Stimulated activated naive CD4-positive, alpha-beta T cell treated with Interleukin-2 at 50 U/mL for 16 hours (primary cell): ENCODE measurements around the gene CD44.

Source experiments
- DNase-seq: peaks from one replicate; lab custom pipeline; 2025; lab: John Stamatoyannopoulos, UW

Gene CD44

DNA sequence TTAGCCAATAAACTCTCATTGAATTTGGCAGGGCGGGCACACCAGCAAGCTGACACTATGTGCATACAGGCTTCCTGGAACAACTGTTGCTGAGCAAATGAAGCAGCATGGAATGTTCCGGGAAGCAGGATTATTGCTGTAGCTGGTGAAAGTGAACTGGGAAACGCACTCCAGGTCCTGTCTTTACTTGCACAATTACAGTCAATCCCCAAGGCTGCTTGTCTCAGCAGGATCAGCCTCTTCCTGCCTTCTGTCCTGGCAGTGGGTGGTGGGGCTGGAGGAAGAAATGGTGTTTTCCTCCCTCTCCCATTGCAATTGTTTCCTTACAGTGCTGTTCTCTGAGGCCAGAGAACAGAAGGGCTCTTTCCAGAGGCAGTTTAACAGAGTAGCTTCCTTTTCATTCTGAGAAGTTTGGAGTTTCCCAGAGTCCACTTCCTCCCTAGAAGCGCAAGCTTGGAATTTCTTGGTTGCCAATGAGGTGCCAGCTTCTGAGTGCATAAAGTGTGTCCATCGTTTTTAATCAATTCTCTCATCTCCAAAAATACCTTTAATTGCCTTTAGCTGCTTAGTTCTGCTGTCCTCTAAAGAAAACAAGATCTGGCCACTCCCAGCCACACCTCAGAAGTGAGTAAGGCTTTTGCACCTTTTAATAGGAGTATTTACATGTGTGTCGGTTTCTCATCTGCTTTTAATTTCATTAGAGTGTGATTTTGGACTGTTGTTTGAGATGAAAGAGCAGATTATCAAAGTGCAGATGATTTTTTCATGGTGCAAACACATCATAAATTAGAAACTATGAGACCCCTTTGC is 19.9 kb downstream of the CD44 start:
- no peak for DNase-seq

DNA sequence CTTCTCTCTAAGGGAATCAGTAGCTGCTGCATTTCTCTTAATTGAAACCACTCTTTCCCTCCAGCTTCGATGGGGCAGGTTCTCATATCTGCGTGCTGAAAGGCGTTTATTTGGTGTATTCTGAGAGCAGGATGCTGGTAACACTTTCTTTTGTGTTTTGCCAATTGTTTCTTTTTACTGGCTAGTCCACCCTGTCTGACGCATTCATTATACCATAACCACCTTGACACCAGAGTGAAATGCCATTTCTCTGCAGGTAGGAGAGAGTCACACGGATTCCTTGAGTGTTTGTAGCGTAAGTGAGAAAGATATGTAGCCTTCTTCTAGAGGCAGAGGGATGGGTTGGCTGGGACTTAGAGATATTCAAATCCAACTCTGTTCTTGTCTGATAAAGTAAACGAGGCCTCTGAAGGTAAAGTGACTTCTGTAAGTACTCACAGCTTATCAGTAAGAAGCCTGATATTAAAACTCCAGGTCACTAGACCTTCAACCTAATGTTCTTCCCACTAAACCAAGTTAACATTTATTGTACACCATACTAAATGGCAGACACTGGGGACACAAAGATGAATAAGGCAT is 21.4 kb downstream of the CD44 start:
- no peak for DNase-seq

DNA sequence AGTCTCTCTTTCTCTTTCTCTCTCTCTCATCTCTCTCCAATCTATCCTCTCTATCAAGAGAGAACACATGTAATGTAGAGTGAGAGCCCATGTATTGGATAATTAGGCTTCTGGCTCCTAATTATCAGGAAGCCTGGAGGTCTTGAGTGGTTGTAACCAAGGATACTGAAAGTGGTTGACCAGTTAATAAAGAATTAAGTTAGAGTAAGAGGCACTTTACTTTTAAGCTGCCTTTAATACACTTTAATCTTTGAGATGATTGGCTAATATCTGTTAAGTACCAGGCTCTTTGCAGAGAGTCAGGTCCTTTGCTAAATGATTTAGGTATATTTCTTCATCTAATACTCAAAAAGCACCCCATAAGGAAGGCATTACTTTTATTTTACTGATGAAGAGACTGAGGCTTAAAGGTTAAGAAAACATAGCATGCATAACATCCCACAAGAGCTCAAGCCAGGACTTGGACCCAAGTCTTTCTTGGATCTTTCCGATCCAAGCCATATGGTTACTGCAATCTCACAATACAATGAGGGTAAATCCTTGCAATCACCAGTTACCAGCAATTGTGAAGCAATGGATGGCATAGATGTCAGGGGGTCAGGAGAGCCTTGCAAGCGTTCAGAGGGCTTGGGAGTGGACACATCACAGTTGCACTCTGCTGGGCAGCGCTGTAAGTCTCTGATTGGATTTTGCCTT is 22.1 kb downstream of the CD44 start:
- no peak for DNase-seq

DNA sequence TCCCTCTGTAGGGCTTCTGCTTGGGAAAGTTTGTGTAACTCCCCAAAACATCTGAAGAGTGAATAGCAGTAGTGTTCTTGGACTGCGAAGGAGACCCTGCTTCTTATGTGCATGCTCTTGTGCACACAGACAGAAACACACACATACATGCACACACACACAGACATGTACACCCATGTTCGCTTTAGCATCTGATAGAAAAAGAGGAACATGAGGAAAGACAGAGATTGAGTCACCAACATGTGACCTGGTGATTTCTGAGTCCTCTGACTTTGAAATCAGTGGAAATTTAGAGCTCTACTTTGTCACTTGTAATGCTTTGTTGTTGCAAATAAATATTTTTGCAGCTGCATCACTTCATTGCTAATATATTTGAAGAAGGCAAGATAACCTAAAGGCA is 23.8 kb downstream of the CD44 start:
- DNase-seq, result no peak

DNA sequence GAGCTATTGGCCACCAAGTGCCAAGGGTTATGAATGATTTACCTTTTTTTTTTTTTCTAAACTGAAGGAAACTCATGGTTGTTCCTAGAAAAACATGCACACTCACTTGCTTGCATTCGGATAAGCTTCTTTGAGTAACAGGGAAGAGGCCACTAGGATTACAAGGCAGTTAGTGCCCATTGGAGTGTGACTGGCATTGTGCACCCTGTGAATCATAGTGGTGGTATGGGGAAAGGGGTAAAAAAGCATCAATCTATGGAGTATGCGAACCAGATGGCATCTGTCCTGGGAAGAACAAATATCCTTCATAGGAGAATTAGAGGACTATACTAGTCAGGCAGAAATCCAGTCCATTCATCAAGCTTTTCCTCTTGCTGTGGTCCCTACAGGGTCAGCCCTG is 24.2 kb downstream of the CD44 start:
- no peak for DNase-seq

DNA sequence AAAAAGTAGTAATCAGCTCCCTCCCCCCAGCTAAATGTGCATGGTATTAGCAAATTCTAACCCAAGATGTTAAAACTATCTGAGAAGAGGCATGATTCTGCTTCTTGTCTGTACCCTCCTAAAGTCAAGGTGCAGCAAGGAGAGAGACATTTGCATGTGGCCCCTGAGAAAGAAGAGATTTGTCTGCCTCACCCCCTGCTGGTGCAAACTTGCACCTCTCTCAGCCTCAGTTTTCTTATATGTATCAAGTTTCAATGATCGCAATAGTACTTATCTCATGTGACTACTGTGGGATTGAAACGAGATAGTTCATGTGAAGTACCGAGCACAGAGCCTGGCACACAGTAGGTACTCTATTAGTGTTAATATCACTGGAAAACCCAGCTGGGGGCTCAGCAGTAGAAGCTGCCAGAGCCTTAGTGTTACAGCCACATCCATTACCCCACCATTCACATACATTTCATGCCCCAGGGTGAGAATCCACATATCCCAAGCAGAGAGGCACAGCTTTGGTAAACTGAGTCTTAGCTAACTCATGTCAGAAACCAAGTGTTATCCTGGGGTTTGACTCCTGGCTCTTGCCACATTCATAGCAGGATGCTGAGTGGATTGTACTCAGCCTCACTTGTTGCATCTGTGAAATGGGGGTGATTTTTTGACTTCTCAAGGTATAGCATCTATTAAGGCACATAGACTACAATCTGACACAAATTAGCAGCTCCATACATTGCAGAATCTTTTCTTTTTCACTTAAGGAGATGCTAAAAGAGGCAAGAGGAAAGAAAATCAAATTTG is 24.9 kb downstream of the CD44 start:
- DNase-seq, result no peak

DNA sequence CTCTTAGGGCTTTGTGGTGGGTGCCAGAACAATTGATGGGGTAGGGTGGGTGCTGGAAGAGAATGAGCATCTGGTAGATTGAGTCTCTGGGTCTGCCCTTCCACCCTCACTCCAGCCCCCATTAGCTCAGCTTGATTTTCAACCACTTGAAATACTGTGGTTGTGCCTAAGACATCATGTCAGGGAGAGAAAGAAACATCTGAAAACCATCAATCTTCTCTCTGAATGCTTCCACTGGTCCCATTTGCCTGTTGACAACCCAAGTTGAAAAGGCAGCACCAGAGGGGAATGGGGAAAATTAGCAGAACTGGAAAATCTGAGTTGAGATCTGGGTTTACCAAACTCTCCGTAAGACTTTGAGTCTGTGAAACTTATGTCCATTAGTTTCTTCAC is 26.1 kb downstream of the CD44 start:
- no peak for DNase-seq

DNA sequence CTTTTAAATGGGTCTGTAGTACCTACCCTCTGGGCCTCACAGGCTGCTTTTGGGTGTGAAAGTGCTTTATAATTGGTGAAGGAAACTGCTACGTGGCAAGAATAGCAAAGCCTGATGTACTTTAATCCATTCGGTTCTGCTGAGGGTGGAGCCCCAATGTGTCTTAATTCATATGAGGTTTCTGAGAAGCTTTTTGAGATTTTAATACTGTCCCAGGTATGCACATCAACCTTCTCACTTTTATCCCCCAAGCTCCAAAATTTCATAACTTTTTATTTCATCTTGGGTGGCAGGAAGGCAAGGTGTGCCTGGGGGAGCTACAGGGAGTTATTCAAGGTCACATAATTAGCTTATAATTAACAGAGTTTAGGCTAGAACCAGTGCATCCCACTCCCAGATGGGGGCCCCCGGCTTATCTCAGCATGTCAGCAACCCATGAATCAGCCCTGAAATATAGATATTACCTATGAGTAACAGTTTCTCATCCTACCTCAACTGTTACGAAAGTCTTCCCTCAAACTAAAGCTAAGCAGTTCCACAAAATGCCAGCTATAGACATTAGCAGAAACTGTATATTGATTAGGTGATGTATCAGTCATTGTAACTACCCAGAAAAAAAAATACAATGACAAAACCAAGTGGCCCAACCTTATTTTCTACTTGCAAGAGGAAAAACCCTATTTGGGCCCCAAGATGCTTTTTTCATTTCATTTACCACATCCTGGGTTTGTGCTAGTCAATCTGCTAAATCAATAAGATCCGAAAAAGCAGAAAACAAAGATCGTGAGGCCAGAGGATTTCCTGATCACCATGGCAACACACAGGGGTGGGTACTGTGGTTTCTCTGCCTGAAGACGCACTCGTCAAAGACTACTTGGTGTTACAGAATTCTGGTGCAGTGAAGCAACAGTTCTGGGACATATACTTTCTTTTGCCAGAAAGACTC is 26.7 kb downstream of the CD44 start:
- peak; percentile 81 for DNase-seq

DNA sequence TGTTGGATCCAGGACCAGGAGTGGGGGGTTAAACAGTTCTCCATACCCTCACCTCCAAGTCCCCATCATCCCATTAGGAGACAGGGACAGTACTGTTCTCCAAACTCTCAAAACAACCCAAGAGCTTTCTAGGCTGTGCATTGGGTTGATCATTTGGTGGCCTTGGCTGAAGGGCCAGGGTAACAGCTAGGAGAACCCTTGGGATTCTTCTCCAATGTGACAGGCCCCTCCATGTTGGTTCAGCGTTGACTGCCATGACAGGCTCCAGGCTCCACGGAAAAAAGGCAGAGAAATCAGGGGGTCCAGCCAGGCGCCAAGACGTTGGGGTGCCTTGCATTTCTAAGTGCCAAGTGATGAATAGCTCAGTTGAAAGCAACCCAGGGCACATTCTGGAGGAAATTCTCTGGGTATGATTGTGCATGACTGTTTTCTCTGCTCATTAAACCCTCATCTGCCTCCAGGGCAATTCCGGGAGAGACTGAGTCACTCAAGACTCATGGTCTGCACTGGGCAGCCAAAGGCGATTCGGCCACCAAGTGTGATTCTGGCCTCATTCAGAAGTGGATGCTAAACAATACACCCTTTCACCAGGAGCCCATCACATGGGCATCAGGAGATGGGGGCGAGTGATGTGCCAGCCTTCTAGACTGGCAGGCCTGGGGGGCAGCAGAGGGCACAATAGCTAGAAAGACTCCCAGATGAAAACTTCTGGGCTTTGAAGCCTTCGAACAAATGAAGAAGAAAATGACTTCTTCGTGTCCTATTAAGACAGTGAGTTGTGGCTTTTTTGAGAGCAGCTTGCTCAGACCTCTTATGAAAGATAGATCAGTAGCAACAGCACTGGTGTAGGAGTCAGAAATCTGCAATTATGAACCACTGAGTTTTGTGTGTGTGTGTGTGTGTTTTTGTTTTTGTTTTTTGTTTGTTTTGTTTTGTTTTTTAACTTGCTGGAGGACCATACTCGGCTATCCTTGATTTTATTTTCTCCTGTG is 27.7 kb downstream of the CD44 start:
- peak; percentile 18 for DNase-seq

DNA sequence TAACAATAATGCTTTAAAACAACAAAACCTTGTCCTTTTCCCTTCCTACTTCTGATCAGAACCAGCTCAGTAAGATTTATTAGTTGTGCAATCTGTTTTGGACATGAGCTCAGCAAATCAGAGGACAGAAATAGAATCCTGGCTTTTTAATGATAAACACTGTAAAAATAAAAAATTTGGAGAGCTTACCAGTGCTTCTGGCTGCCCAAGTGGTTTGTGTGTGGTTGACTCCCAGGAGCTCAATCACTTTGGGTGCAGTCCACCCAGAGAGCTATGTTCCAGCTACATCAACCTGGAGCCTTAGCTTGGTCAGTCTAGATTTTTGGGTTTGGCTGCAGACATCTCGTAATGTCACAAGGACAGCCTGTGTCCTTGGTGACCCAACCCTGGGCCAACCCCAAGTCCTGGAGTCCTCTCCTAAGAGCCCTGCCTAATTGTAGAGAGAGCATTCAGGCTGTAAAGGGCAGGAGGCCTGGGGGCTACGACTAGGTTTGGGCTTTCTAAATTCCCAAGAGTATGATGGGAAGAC is 28.5 kb downstream of the CD44 start:
- no peak for DNase-seq

DNA sequence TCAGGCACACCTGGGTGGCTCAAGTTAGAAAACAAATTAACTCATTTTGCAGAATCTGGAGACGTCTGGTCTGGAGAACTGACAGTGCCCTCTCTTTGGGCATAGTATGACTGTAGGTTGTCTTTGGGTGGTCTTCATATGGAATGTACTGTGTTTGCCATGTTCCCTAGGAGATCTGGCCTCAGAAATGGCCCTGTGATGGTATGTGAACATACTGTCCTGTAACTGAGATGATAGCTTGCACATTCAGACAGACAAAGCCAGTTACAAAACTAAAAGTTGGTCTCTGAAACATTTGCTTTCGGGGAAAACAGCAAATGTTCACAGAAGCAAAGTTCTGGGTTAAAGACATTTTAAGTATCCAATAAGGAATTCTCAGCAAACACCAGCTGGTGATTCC is 29.7 kb downstream of the CD44 start:
- no peak for DNase-seq

DNA sequence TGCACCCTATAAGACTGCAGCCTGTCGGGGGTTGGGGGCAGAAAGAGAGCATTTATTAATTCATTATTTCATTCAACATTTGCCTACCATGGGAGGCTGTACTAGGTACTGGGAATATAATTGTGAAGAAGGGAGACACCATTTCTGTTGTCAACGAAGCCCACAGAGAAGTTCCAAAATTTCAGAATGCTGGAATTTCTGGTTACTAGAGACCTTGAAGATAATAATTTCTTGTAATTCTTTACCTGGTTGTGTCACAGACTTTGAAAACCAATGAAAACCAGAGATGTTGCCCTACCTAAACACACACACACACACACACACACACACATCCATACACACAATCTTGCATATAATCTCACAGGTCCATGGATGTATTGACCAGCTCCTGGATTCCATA is 30.1 kb downstream of the CD44 start:
- DNase-seq, result no peak

DNA sequence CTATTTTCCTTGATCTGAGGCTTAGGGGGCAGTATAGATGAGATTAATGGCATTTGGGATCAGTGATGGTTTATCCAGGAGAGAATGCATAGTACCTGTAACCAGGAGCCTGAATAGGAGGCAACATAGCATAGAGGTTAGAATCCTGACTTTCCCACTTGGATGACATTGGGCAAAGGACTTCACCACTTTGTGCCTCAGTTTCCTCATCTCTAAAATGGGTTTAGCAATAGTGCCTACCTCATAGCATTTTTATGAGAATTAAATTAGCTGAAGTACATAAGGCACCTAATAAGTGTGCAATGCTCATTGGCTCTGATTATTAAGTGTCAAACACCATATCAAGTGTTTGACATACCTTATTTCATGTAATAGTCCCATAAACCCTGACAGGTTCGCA is 30.8 kb downstream of the CD44 start:
- DNase-seq, result no peak

DNA sequence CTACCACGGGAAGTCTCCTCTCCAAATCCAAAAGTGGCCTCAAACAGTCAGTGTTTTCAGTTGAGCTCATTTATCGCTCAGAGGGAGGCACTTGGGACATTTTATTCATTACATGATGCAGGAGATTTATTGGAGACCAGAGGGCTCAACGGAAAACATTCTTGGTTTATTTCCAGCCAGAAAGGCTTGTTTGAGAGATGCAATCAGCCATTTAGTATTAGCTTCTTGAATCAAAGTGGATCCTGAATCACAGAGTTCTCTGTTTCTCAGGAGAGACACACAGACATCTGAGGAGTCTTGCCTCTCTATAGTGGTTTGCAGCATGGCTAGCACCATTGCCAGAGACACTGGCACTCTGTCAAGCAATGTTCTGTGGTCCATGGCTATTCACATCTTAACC is 31.5 kb downstream of the CD44 start:
- no peak for DNase-seq

DNA sequence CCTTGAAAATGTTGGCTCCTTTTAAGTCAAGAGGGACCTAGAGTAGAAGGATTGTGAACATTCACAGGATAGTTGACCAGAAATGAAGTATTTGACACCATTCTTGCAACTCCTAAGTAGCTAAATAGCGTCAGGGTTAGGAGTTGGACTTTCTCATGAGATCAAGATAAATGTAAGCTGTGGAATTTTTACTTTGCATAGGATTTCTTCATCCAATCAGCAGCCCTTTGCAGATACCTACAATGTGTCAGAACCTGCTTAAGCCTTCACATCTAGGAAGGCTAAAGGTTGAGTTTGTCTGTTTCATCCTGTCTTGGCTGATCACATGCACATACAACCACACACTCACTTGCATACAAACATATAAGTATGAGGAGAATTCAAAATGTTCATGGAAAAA is 32.3 kb downstream of the CD44 start:
- no peak for DNase-seq

DNA sequence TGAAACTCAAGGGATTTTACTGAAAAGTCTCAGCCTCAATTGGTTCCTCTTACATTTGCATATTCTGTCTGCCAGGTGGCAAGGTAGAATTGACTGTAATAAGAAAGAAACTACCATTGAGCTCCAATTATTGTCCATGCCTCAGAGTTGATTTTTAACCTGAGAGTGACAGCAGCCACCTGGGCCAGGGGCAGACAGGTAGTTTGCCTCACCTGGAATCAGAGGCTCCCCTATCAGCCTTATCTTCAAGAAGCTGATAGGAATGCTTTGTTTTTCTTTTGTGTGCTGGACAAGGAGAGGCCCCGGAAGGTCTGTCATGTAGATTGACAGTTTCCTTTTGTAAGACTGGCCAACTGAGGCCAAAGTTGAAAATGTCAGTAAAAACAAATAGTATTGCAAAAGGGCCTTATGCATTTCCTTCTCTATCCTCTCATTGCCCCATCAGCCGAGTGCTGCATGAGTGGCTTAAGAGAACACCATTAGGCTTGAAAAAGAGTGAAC is 34.1 kb downstream of the CD44 start:
- DNase-seq, result no peak

DNA sequence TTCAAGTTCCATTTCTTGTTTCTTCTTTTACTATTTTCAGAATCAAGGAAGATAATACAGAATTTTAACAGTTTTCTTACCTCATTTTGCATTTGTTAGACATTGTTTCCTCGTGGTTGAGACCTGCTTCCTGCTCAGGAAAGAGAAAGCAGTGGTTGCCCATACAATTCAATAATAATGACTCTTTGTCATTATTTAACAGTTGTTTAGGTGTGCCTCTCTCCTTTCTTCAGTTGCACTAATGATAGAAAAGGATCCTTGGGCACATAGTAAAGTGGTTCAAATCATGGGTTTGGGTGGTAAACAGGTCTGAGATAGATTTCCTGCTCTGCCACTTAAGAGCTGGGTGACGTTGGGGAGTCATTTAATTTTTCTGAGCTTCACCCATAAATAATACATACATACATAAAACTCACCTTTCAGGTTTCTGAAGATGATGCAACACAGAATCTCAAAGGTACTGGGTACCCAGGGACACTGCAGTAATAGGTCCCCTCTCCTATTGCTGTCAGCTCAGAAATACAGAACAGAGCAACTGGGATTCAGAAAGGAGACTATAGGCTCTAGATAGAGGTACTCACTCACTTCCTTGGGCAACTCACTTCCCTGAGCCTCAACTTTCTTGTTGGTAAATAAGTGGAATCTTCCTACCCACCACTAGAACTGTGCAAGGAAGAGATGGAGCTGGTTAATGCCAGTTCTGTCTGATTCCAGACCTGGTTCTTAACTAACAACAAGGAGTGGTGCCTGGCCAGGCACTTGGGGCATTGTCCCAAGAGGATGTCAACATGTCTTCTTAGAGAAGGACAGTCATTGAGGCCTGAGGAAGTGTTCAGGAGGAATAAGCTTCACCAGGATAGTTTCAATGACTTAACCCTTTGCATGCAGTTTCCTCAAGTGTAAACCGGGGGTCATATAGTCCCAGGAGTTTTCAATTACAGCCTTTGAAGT is 34.9 kb downstream of the CD44 start:
- DNase-seq, result no peak

DNA sequence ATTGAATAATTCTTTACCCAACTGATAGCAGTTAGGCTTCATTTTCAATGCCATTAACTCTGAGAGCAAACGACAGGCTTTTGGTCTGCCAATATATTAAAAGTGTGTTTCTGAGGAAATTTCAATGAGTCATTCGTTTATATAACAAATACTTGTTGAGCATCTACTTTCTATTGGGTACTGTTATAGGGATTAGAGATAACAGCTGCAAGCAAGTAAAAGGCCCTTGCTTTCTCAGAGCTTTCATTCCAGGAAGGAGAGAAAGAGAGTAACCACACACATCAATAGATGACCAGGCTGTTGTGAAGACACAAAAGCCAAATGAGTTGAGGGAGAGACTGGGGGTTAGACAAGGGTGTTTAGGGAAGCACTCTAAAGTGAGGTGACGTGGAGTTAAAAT is 35.7 kb downstream of the CD44 start:
- DNase-seq, result no peak

DNA sequence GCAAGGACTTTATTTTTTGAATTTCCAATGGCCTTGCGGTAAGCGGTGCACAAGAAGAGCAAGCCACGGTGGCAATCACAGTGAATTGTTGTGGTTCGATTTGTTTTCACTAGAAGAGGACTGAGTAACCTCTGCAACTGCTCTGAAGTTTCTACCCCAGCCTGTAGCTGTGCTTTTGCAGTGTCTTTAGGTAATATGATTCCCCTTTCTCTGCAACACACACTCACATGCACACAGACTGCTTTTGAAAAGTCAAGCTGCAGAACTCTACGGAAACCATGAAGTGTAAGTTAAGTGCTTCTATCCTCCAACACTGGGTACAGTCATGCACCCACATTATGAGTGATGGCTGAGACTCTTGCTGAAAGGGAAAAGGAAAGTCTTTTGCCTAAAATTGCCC is 38.4 kb downstream of the CD44 start:
- peak; percentile 25 for DNase-seq
